HepG2 (cell line): ENCODE data around the gene MALRD1. TPM values are rescaled to one million over a fixed set of nuclear protein-coding genes. Genes with fewer than 3 reads are reported as not detected.

Source experiments
- ATAC-seq: fragments of 200-7000 bp; cut with Tn5 transposase; 3 replicates; pipeline ENCODE4 v1.9.1; 2020; ENCODE audit warnings: mild to moderate bottlenecking, moderate library complexity
- BruUV-seq: library from RNA; stranded (reverse); fragments of 400-500 nt; replicated peaks from 2 replicates; lab custom pipeline; 2021; lab: Mats Ljungman, UMichigan
- CTCF ChIA-PET: fragments of 300-600 bp; formaldehyde crosslinking; extraction: SDS; loops from one replicate; lab custom pipeline; 2021; ENCODE audit warnings: low total read pairs, inconsistent platforms, low intra/inter-chr PET ratio; lab: Yijun Ruan, JAX
- POLR2A ChIA-PET: fragments of 350-600 bp; sonication (Branson Sonifier 250); formaldehyde crosslinking; loops from one replicate; lab custom pipeline; 2020; ENCODE audit warnings: antibody characterized with exemption, inconsistent platforms; lab: Yijun Ruan, JAX
- DNase-seq: peaks from one replicate; pipeline ENCODE4 v3.0.0-alpha.2; 2015; ENCODE audit warnings: low spot score
- FAIRE-seq: peaks from 3 replicates; lab custom pipeline; 2011; peaks lifted over from hg19 to GRCh38; lab: Jason Lieb, UNC
- H2AFZ ChIP-seq: one replicate; pipeline ENCODE4 v1.6.1; 2011; ENCODE audit warnings: low read length, inconsistent platforms
- H3K27ac ChIP-seq: fragments of 300-600 bp; 3 replicates; pipeline ENCODE4 v1.8.0; 2011; ENCODE audit warnings: mixed run types, mild to moderate bottlenecking, mixed read lengths, low read length, inconsistent platforms; ENCODE audit not compliant: insufficient read depth; ENCODE audit errors: extremely low read length
- H3K27me3 ChIP-seq, 2 experiments: fragments of 200-600 bp in 1 of 2; 2 replicates in 1 of 2; 3 replicates in 1 of 2; pipeline versions ENCODE4 v1.6.0 to v1.8.0; 2011; ENCODE audit warnings: low read length in 2 of 2, mild to moderate bottlenecking in 2 of 2, moderate library complexity in 2 of 2, inconsistent platforms in 1 of 2; ENCODE audit not compliant: insufficient read depth in 2 of 2, control insufficient read depth in 1 of 2
- H3K36me3 ChIP-seq, 2 experiments: fragments of 200-600 bp in 1 of 2; replicated peaks in 1 of 2; 2 replicates in 1 of 2; 3 replicates in 1 of 2; pipeline versions ENCODE4 v1.5.1 to v1.8.0; 2011; ENCODE audit warnings: low read length in 2 of 2, inconsistent platforms in 1 of 2; ENCODE audit not compliant: insufficient read depth in 2 of 2, control insufficient read depth in 1 of 2
- H3K4me1 ChIP-seq: 2 replicates; pipeline ENCODE4 v1.5.1; 2012; ENCODE audit warnings: low read length, inconsistent platforms; ENCODE audit not compliant: insufficient read depth
- H3K4me2 ChIP-seq: 2 replicates; pipeline ENCODE4 v1.6.0; 2011; ENCODE audit warnings: low read depth, low read length, inconsistent platforms
- H3K4me3 ChIP-seq, 3 experiments: fragments of 200-600 bp in 1 of 3; sonication (generic), shearing (Covaris generic) in 1 of 3; replicated peaks in 1 of 3; 2 replicates each; pipeline ENCODE4 v1.5.1; 2011 to 2016; ENCODE audit warnings: low read length in 3 of 3, inconsistent platforms in 2 of 3, low read depth in 2 of 3, mild to moderate bottlenecking in 2 of 3, control low read depth in 1 of 3, mixed read lengths in 1 of 3; ENCODE audit not compliant: insufficient read depth in 1 of 3
- H3K79me2 ChIP-seq: one replicate; pipeline ENCODE4 v1.6.1; 2011; ENCODE audit warnings: low read length, inconsistent platforms; ENCODE audit not compliant: insufficient read depth
- H3K9ac ChIP-seq: 2 replicates; pipeline ENCODE4 v1.6.0; 2011; ENCODE audit warnings: mild to moderate bottlenecking, low read depth, low read length, inconsistent platforms; ENCODE audit not compliant: insufficient read depth
- H3K9me3 ChIP-seq: 2 replicates; pipeline ENCODE4 v1.5.1; 2012; ENCODE audit warnings: mild to moderate bottlenecking, low read length
- H4K20me1 ChIP-seq: 2 replicates; pipeline ENCODE4 v1.6.0; 2011; ENCODE audit warnings: inconsistent platforms, mild to moderate bottlenecking, low read length, moderate library complexity; ENCODE audit not compliant: insufficient read depth
- CEBPB ChIP-seq: IDR thresholded peaks from 2 replicates; pipeline ENCODE4 v1.6.1; 2011; ENCODE audit warnings: low read depth, low read length, improper control_type of control experiment, borderline replicate concordance
- GABPB1 ChIP-seq: IDR thresholded peaks from 2 replicates; pipeline ENCODE4 v1.6.1; 2016; ENCODE audit warnings: mild to moderate bottlenecking, missing genetic modification reagents, moderate library complexity, missing compliant biosample characterization
- IRX3 ChIP-seq: sonication (generic); formaldehyde crosslinking; IDR thresholded peaks from 2 replicates; pipeline ENCODE4 v1.8.1; 2023; ENCODE audit warnings: mild to moderate bottlenecking, low read depth, missing genetic modification reagents, borderline replicate concordance
- PITX1 ChIP-seq: sonication (generic); formaldehyde crosslinking; IDR thresholded peaks from 2 replicates; pipeline ENCODE4 v1.5.1; 2020; ENCODE audit warnings: mild to moderate bottlenecking, missing genetic modification reagents
- ZC3H4 ChIP-seq: sonication (generic); formaldehyde crosslinking; IDR thresholded peaks from 2 replicates; pipeline ENCODE4 v1.4.0; 2020; ENCODE audit warnings: missing genetic modification reagents, borderline replicate concordance
- ZNF282 ChIP-seq: fragments of 450-650 bp; IDR thresholded peaks from 2 replicates; pipeline ENCODE4 v1.6.1; 2018; ENCODE audit not compliant: partially characterized antibody
- ZNF7 ChIP-seq: IDR thresholded peaks from 2 replicates; pipeline ENCODE4 v1.6.1; 2016; ENCODE audit warnings: missing biosample characterization, missing genetic modification reagents
- ZNF713 ChIP-seq: sonication (generic); formaldehyde crosslinking; IDR thresholded peaks from 2 replicates; pipeline ENCODE4 v1.4.0; 2020; ENCODE audit warnings: mild to moderate bottlenecking, missing genetic modification reagents
- WGBS: methylation state at CpG from one replicate; pipeline ENCODE4 v1.1.6; 2017; ENCODE audit warnings: low lambda C conversion rate; 5-methylcytosine and 5-hydroxymethylcytosine counted together
- in situ Hi-C: cut with HindIII; loops from 2 replicates; pipeline ENCODE4 v1.10.0; 2017; ENCODE audit warnings: low pct_unique_long_range_greater_than_20kb; ENCODE audit not compliant: extremely low pct_ligation_motif_present
- intact Hi-C: fragments of 100-400 bp; cut with micrococcal nuclease; formaldehyde crosslinking; loops from one replicate; pipeline ENCODE4 v1.10.0; 2022; ENCODE audit not compliant: unreplicated experiment
- polyA plus RNA-seq, 8 experiments: library from polyadenylated mRNA; depleted of rRNA in 3 of 8; stranded (reverse) in 7 of 8; unstranded in 1 of 8; fragments of >200 nt; fragmentation: Illumina TruSeq in 4 of 8; extraction: Trizol in 4 of 8; gene quantifications; 2 replicates each; pipeline versions ENCODE4 v1.2.1 to v1.2.3, GENCODE V29; 2011 to 2016; ENCODE audit warnings: low read depth in 4 of 8, missing spikeins in 1 of 8, mixed read lengths in 1 of 8; ENCODE audit not compliant: insufficient read depth in 1 of 8
- total RNA-seq, 5 experiments: library from RNA; depleted of rRNA; stranded (reverse); fragments of >200 nt; fragmentation: Illumina TruSeq; extraction: Trizol; gene quantifications; 2 replicates each; pipeline ENCODE4 v1.2.3, GENCODE V29; 2016; ENCODE audit warnings: low read depth in 1 of 5

The MALRD1 gene
- total and polyA plus RNA-seq, 2 of the 13 experiments (the other 11 are each of a cell fraction or from before 2014, with no cell fraction given), result 5.7 to 15.4 TPM

- ChIA-PET CTCF (no interaction called here), POLR2A (no interaction called here)
- BruUV-seq, result no TSS peak
- DNase-seq, result no peak
- Histone ChIP-seq H3K4me3 (no peak overlapping the region), H2AFZ (no peak overlapping the region), H3K36me3 (no peaks in the 10 kb centered on the region), H3K4me2 (no peak overlapping the region), H3K9ac (no peak overlapping the region), H4K20me1 (no peaks in the 10 kb centered on the region), H3K27me3 (no peaks in the 10 kb centered on the region), H3K4me1 (no peaks in the 10 kb centered on the region), H3K9me3 (no peaks in the 10 kb centered on the region), H3K27ac (no peak overlapping the region), H3K79me2 (no peaks in the 10 kb centered on the region)
- intact Hi-C loops (no loop called here), in situ Hi-C loops (no loop called here)
- FAIRE-seq, result no peak
- TF ChIP-seq CEBPB, result peak; percentile 79; the same call in 1 of the 2 replicates
- TF ChIP-seq PITX1 (CRISPR knock-in tag), result no peak
- no peak for ATAC-seq
- WGBS, result 26% methylated on average over 1 of the region's 1 CpG
Measured at GRCh38 chr10:19651549-19651948, 602.9 kb downstream of the MALRD1 start.

- 50% methylated on average over 1 of the region's 1 CpG for WGBS
- no TSS peak for BruUV-seq
- DNase-seq (no peak), ATAC-seq (no peak), FAIRE-seq (no peak)
- Histone ChIP-seq H3K27me3 (no peaks in the 10 kb centered on the region), H3K4me3 (no peak overlapping the region), H2AFZ (no peak overlapping the region), H3K9me3 (no peaks in the 10 kb centered on the region), H3K4me1 (no peaks in the 10 kb centered on the region)
- intact Hi-C loops, result no loop called here
- TF ChIP-seq IRX3 (CRISPR knock-in tag) (no peak), GABPB1 (CRISPR knock-in tag) (no peak), ZNF713 (CRISPR knock-in tag) (no peak), ZC3H4 (CRISPR knock-in tag) (no peak), ZNF7 (CRISPR knock-in tag) (no peak), ZNF282 (no peak)
- TF ChIP-seq, all 625 proteins: peak for 0
- no peak overlapping the region for H3K4me2 ChIP-seq
- in situ Hi-C loops, result no loop called here
- no peak overlapping the region for H3K27ac ChIP-seq
- ChIA-PET CTCF (no interaction called here), POLR2A (no interaction called here)
- no peaks in the 10 kb centered on the region for H3K36me3 ChIP-seq
- no peaks in the 10 kb centered on the region for H4K20me1 ChIP-seq
- H3K79me2 ChIP-seq, result no peaks in the 10 kb centered on the region
- no peak overlapping the region for H3K9ac ChIP-seq
Measured at GRCh38 chr10:19652750-19653149, 604.1 kb downstream of the MALRD1 start.
